ENCODE data around the gene GARIN5B.
"Not testable (repeated sequence)": the region's sequence is repeated elsewhere in the genome, so short reads cannot be mapped to it uniquely, and the experiment has no call there.

DNA sequence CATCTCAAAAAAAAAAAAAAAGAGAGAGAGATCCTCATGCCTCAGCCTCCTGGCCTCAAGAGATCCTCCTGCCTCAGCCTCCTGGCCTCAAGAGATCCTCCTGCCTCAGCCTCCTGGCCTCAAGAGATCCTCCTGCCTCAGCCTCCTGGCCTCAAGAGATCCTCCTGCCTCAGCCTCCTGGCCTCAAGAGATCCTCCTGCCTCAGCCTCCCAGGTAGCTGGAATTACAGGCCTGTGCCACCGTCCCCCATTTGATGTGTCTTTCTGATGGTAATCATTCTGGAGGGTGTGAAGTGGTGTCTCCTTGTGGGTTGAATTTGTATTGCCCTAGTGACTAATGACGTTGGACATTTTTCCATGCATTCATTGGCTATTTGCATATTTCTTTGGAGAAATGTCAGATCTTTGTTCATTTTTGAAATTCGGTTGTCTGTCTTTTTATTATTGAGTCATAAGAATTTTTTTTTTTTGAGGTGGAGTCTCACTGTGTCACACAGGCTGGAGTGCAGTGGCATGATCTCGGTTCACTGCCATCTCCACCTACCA lies 34.2 kb downstream of the GARIN5B start:
- TF ChIP-seq POLR2A (IDR thresholded peaks at IDR 0.05), result not testable (repeated sequence)
- TF ChIP-seq, protein P1, sequence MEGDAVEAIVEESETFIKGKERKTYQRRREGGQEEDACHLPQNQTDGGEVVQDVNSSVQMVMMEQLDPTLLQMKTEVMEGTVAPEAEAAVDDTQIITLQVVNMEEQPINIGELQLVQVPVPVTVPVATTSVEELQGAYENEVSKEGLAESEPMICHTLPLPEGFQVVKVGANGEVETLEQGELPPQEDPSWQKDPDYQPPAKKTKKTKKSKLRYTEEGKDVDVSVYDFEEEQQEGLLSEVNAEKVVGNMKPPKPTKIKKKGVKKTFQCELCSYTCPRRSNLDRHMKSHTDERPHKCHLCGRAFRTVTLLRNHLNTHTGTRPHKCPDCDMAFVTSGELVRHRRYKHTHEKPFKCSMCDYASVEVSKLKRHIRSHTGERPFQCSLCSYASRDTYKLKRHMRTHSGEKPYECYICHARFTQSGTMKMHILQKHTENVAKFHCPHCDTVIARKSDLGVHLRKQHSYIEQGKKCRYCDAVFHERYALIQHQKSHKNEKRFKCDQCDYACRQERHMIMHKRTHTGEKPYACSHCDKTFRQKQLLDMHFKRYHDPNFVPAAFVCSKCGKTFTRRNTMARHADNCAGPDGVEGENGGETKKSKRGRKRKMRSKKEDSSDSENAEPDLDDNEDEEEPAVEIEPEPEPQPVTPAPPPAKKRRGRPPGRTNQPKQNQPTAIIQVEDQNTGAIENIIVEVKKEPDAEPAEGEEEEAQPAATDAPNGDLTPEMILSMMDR (IDR thresholded peaks at IDR 0.05), result not testable (repeated sequence)

Data from esophagus squamous epithelium (tissue), 4 donors.